ENCODE results near the gene CBLN2.

GRCh38 chr18:72566290-72566689 lies 22.1 kb upstream of the CBLN2 start:
- TF ChIP-seq ZBTB1 (tag by site-specific recombination; IDR thresholded peaks at IDR 0.05) (no peak), CTCF (tag by site-specific recombination; IDR thresholded peaks at IDR 0.05) (no peak), ZNF514 (tag by site-specific recombination; IDR thresholded peaks at IDR 0.05) (no peak), ZBTB49 (tag by site-specific recombination; IDR thresholded peaks at IDR 0.05; ENCODE audit: low read depth) (no peak), PRDM4 (tag by site-specific recombination; IDR thresholded peaks at IDR 0.05) (no peak), SP3 (tag by site-specific recombination; IDR thresholded peaks at IDR 0.05) (no peak), ZBTB48 (tag by site-specific recombination; IDR thresholded peaks at IDR 0.05) (no peak), TCF7L2 (IDR thresholded peaks at IDR 0.05; ENCODE audit: borderline replicate concordance, low read depth, low read length) (no peak), YY1 (tag by site-specific recombination; IDR thresholded peaks at IDR 0.05) (no peak)
- TF ChIP-seq, protein P1, sequence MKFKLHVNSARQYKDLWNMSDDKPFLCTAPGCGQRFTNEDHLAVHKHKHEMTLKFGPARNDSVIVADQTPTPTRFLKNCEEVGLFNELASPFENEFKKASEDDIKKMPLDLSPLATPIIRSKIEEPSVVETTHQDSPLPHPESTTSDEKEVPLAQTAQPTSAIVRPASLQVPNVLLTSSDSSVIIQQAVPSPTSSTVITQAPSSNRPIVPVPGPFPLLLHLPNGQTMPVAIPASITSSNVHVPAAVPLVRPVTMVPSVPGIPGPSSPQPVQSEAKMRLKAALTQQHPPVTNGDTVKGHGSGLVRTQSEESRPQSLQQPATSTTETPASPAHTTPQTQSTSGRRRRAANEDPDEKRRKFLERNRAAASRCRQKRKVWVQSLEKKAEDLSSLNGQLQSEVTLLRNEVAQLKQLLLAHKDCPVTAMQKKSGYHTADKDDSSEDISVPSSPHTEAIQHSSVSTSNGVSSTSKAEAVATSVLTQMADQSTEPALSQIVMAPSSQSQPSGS (tag by site-specific recombination; IDR thresholded peaks at IDR 0.05; ENCODE audit: low read depth), result no peak
